Lower leg skin (tissue), 4 donors: ENCODE data around the gene CD33. TPM values are rescaled to one million over a fixed set of nuclear protein-coding genes. Genes with fewer than 3 reads are reported as not detected.

Experiments used
- DNase-seq, 2 donors: peaks; one replicate each; pipeline ENCODE4 v3.0.0-alpha.2; 2019; ENCODE audit warnings: low spot score in 2 of 2
- H3K4me3 ChIP-seq: fragments of 200-600 bp; sonication (generic); 2 replicates; pipeline ENCODE4 v1.5.1; 2017; ENCODE audit warnings: mild to moderate bottlenecking, low read depth; ENCODE audit not compliant: poor library complexity, severe bottlenecking
- CTCF ChIP-seq, 3 donors: fragments of 450-650 bp; IDR thresholded peaks; one replicate each; pipeline ENCODE4 v1.5.1; 2016; ENCODE audit warnings: antibody characterized with exemption in 3 of 3, mild to moderate bottlenecking in 3 of 3, moderate library complexity in 2 of 3
- POLR2A ChIP-seq, 2 donors: fragments of 450-650 bp; IDR thresholded peaks; one replicate each; pipeline ENCODE4 v1.6.1; 2016 to 2017; ENCODE audit warnings: antibody characterized with exemption in 2 of 2, mild to moderate bottlenecking in 1 of 2, moderate library complexity in 1 of 2
- WGBS, 2 donors: methylation state at CpG; one replicate each; pipeline ENCODE4 v1.1.5; 2018; 5-methylcytosine and 5-hydroxymethylcytosine counted together
- intact Hi-C: fragments of 100-400 bp; cut with DNase I; formaldehyde crosslinking; loops from one replicate; pipeline ENCODE4 v1.15.0; 2023; ENCODE audit warnings: low total_unique reads
- total RNA-seq, 4 donors: library from RNA; depleted of rRNA; stranded (reverse); fragments of >200 nt; gene quantifications; one replicate each; pipeline ENCODE4 v1.1.0, GENCODE V29; 2016

The CD33 gene
- total RNA-seq, 4 donors from 2014 or later = 1.4 to 2.5 (median 2.1) TPM

GRCh38 chr19:51185868-51186215, 39.0 kb upstream of the CD33 start:
- TF ChIP-seq POLR2A (IDR thresholded peaks at IDR 0.05) = no peak
- TF ChIP-seq CTCF (IDR thresholded peaks at IDR 0.05) = no peak
- no peak overlapping the region for H3K4me3 ChIP-seq
- intact Hi-C loops = no loop called here
- no peak for DNase-seq
- WGBS, 2 donors = 79 to 83% methylated on average over 5 of the region's 5 CpGs

- no peak overlapping the region for H3K4me3 ChIP-seq
- 56 to 61% methylated on average over 13 of the region's 13 CpGs for WGBS, 2 donors
- TF ChIP-seq CTCF (IDR thresholded peaks at IDR 0.05) = no peak
- TF ChIP-seq POLR2A (IDR thresholded peaks at IDR 0.05) = no peak
- no peak for DNase-seq
- intact Hi-C loops = no loop called here
Measured at GRCh38 chr19:51186323-51186722, 38.6 kb upstream of the CD33 start.

GRCh38 chr19:51187395-51188226, 37.3 kb upstream of the CD33 start:
- H3K4me3 ChIP-seq = no peak overlapping the region
- 90 to 91% methylated on average over 11 of the region's 11 CpGs for WGBS, 2 donors
- intact Hi-C loops = no loop called here
- no peak for DNase-seq
- TF ChIP-seq POLR2A (IDR thresholded peaks at IDR 0.05) = no peak
- no peak for TF ChIP-seq CTCF (IDR thresholded peaks at IDR 0.05)

GRCh38 chr19:51188227-51188559, 36.7 kb upstream of the CD33 start:
- WGBS, 2 donors = 73 to 90% methylated on average over 2 of the region's 2 CpGs
- TF ChIP-seq CTCF (IDR thresholded peaks at IDR 0.05) (no peak), POLR2A (IDR thresholded peaks at IDR 0.05) (no peak)
- no peak overlapping the region for H3K4me3 ChIP-seq
- intact Hi-C loops = no loop called here
- DNase-seq = no peak

GRCh38 chr19:51192689-51193088, 32.2 kb upstream of the CD33 start:
- 84 to 86% methylated on average over 9 of the region's 9 CpGs for WGBS, 2 donors
- DNase-seq = peak in 1 of 2 donors; percentile 65
- no peak for TF ChIP-seq CTCF (IDR thresholded peaks at IDR 0.05)
- TF ChIP-seq POLR2A (IDR thresholded peaks at IDR 0.05) = no peak
- intact Hi-C loops = no loop called here
- no peak overlapping the region for H3K4me3 ChIP-seq
